Measurements from ENCODE around the gene ANXA6.

Gene ANXA6

GRCh38 chr5:151130922-151131891 lies 26.4 kb downstream of the ANXA6 start:
- in situ Hi-C loops (cut with MboI; ENCODE audit: low sequenced_read_pairs) = no loop called here

- in situ Hi-C loops (cut with MboI; ENCODE audit: low sequenced_read_pairs) = no loop called here
Observed at GRCh38 chr5:151130235-151130921, 27.2 kb downstream of the ANXA6 start.

GRCh38 chr5:151128817-151129216 lies 28.8 kb downstream of the ANXA6 start:
- in situ Hi-C loops (cut with MboI; ENCODE audit: low sequenced_read_pairs) = no loop called here

GRCh38 chr5:151127926-151128325 lies 29.7 kb downstream of the ANXA6 start:
- in situ Hi-C loops (cut with MboI; ENCODE audit: low sequenced_read_pairs) = no loop called here

GRCh38 chr5:151126199-151126645 lies 31.4 kb downstream of the ANXA6 start:
- in situ Hi-C loops (cut with MboI; ENCODE audit: low sequenced_read_pairs) = no loop called here

GRCh38 chr5:151125421-151125820 lies 32.2 kb downstream of the ANXA6 start:
- in situ Hi-C loops (cut with MboI; ENCODE audit: low sequenced_read_pairs) = no loop called here

GRCh38 chr5:151123897-151124751 lies 33.5 kb downstream of the ANXA6 start:
- in situ Hi-C loops (cut with MboI; ENCODE audit: low sequenced_read_pairs) = loop anchor here (5.0 kb wide), 2 partner anchors 38 to 72 kb away; no protein-coding TSS in a partner anchor

- in situ Hi-C loops (cut with MboI; ENCODE audit: low sequenced_read_pairs) = loop anchor here (5.0 kb wide), 2 partner anchors 39 to 71 kb away; no protein-coding TSS in a partner anchor
Observed at GRCh38 chr5:151122828-151123227, 34.8 kb downstream of the ANXA6 start.

GRCh38 chr5:151121665-151122064 lies 35.9 kb downstream of the ANXA6 start:
- in situ Hi-C loops (cut with MboI; ENCODE audit: low sequenced_read_pairs) = loop anchor here (5.0 kb wide), 2 partner anchors 41 to 69 kb away; no protein-coding TSS in a partner anchor

- in situ Hi-C loops (cut with MboI; ENCODE audit: low sequenced_read_pairs) = loop anchor here (5.0 kb wide), 2 partner anchors 41 to 69 kb away; no protein-coding TSS in a partner anchor
Observed at GRCh38 chr5:151121095-151121494, 36.5 kb downstream of the ANXA6 start.

GRCh38 chr5:151118913-151119575 lies 38.5 kb downstream of the ANXA6 start:
- in situ Hi-C loops (cut with MboI; ENCODE audit: low sequenced_read_pairs) = no loop called here

- in situ Hi-C loops (cut with MboI; ENCODE audit: low sequenced_read_pairs) = no loop called here
Observed at GRCh38 chr5:151115272-151115905, 42.2 kb downstream of the ANXA6 start.

- in situ Hi-C loops (cut with MboI; ENCODE audit: low sequenced_read_pairs) = no loop called here
Observed at GRCh38 chr5:151113651-151114050, 43.9 kb downstream of the ANXA6 start.

GRCh38 chr5:151110992-151111391 lies 46.6 kb downstream of the ANXA6 start:
- in situ Hi-C loops (cut with MboI; ENCODE audit: low sequenced_read_pairs) = no loop called here

GRCh38 chr5:151110122-151110681 lies 47.4 kb downstream of the ANXA6 start:
- in situ Hi-C loops (cut with MboI; ENCODE audit: low sequenced_read_pairs) = no loop called here

GRCh38 chr5:151108566-151108965 lies 49.0 kb downstream of the ANXA6 start:
- in situ Hi-C loops (cut with MboI; ENCODE audit: low sequenced_read_pairs) = no loop called here

- in situ Hi-C loops (cut with MboI; ENCODE audit: low sequenced_read_pairs) = no loop called here
Observed at GRCh38 chr5:151107738-151108520, 49.6 kb downstream of the ANXA6 start.

GRCh38 chr5:151107084-151107483 lies 50.5 kb downstream of the ANXA6 start:
- in situ Hi-C loops (cut with MboI; ENCODE audit: low sequenced_read_pairs) = no loop called here
